Gastrocnemius medialis (tissue), 4 donors: ENCODE data around the gene SNX30. TPM values are rescaled to one million over a fixed set of nuclear protein-coding genes. Genes with fewer than 3 reads are reported as not detected.

ENCODE experiments used
- ATAC-seq, 2 donors: fragments of 150-250 bp; one replicate each; pipeline ENCODE4 v1.9.1; 2016
- DNase-seq, 2 donors: peaks; one replicate each; pipeline ENCODE4 v3.0.0-alpha.2; 2019
- H3K27ac ChIP-seq, 4 donors: fragments of 200-600 bp; sonication (generic); 1 replicate in 1 of 4; 2 replicates in 3 of 4; pipeline ENCODE4 v1.5.1; 2016 to 2018; ENCODE audit warnings: mild to moderate bottlenecking in 2 of 4, moderate library complexity in 1 of 4
- H3K27me3 ChIP-seq, 3 donors: fragments of 200-600 bp; sonication (generic) in 2 of 3; 1 replicate in 1 of 3; 2 replicates in 2 of 3; pipeline versions ENCODE4 v1.5.1 to v1.6.0; 2016 to 2019; ENCODE audit warnings: mild to moderate bottlenecking in 1 of 3, moderate library complexity in 1 of 3
- H3K36me3 ChIP-seq, 2 donors: fragments of 200-600 bp; sonication (generic) in 1 of 2; one replicate each; pipeline ENCODE4 v1.5.1; 2017 to 2018
- H3K4me1 ChIP-seq, 2 donors: fragments of 200-600 bp; sonication (generic) in 1 of 2; one replicate each; pipeline ENCODE4 v1.5.1; 2016 to 2017; ENCODE audit warnings: mild to moderate bottlenecking in 2 of 2
- H3K4me3 ChIP-seq, 4 donors: fragments of 200-600 bp; sonication (generic) in 3 of 4; 1 replicate in 1 of 4; 2 replicates in 3 of 4; pipeline ENCODE4 v1.5.1; 2016 to 2019; ENCODE audit warnings: mild to moderate bottlenecking in 2 of 4
- H3K9me3 ChIP-seq, 3 donors: fragments of 200-600 bp; sonication (generic) in 2 of 3; 1 replicate in 1 of 3; 2 replicates in 2 of 3; pipeline ENCODE4 v1.5.1; 2016 to 2019
- CTCF ChIP-seq, 5 experiments: fragments of 450-650 bp in 3 of 5; fragments of 200-600 bp in 2 of 5; sonication (generic) in 2 of 5; IDR thresholded peaks in 4 of 5; conservative IDR thresholded peaks in 1 of 5; 1 replicate in 4 of 5; 2 replicates in 1 of 5; pipeline ENCODE4 v1.5.1; 2016 to 2019; ENCODE audit warnings: antibody characterized with exemption in 5 of 5, mild to moderate bottlenecking in 3 of 5, moderate library complexity in 3 of 5
- POLR2A ChIP-seq, 2 donors: fragments of 450-650 bp; IDR thresholded peaks; one replicate each; pipeline ENCODE4 v1.6.1; 2017; ENCODE audit warnings: antibody characterized with exemption in 2 of 2, mild to moderate bottlenecking in 2 of 2, moderate library complexity in 2 of 2
- in situ Hi-C, 4 donors: fragments of 200-750 bp; cut with MboI; loops; one replicate each; pipeline versions ENCODE4 v1.15.0 to v1.8.0; 2017; ENCODE audit warnings: low sequenced_read_pairs in 4 of 4
- intact Hi-C: fragments of 100-400 bp; cut with DNase I; formaldehyde crosslinking; loops from one replicate; pipeline ENCODE4 v1.15.1; 2023; ENCODE audit warnings: low total_unique reads
- total RNA-seq, 4 donors: library from RNA; depleted of rRNA; stranded (reverse); fragments of >200 nt; gene quantifications; one replicate each; pipeline versions ENCODE4 v1.1.0 to v1.2.3, GENCODE V29; 2016

The SNX30 gene
- total RNA-seq, 4 donors from 2014 or later: 2.3 to 6.1 (median 3.9) TPM

- DNase-seq (no peak), ATAC-seq (no peak)
- Histone ChIP-seq H3K4me3 (no peak overlapping the region), H3K36me3 (no peaks in the 10 kb centered on the region), H3K4me1 (no peaks in the 10 kb centered on the region), H3K27ac (no peak overlapping the region), H3K27me3 (no peaks in the 10 kb centered on the region), H3K9me3 (no peaks in the 10 kb centered on the region)
- in situ Hi-C loops (no loop called here), intact Hi-C loops (no loop called here)
- TF ChIP-seq CTCF (IDR thresholded peaks at IDR 0.05 in 4 of 5, conservative IDR thresholded peaks at IDR 0.05 in 1 of 5): no peak
- TF ChIP-seq POLR2A (IDR thresholded peaks at IDR 0.05): no peak
Measured at GRCh38 chr9:112917047-112917986, 166.8 kb downstream of the SNX30 start.

GRCh38 chr9:112917987-112918362 is 167.4 kb downstream of the SNX30 start:
- in situ Hi-C loops (no loop called here), intact Hi-C loops (no loop called here)
- DNase-seq (no peak), ATAC-seq (no peak)
- Histone ChIP-seq H3K4me3 (no peak overlapping the region), H3K27me3 (no peaks in the 10 kb centered on the region), H3K27ac (no peak overlapping the region), H3K9me3 (no peaks in the 10 kb centered on the region), H3K4me1 (no peaks in the 10 kb centered on the region), H3K36me3 (no peaks in the 10 kb centered on the region)
- no peak for TF ChIP-seq CTCF (IDR thresholded peaks at IDR 0.05 in 4 of 5, conservative IDR thresholded peaks at IDR 0.05 in 1 of 5)
- TF ChIP-seq POLR2A (IDR thresholded peaks at IDR 0.05): no peak

DNA sequence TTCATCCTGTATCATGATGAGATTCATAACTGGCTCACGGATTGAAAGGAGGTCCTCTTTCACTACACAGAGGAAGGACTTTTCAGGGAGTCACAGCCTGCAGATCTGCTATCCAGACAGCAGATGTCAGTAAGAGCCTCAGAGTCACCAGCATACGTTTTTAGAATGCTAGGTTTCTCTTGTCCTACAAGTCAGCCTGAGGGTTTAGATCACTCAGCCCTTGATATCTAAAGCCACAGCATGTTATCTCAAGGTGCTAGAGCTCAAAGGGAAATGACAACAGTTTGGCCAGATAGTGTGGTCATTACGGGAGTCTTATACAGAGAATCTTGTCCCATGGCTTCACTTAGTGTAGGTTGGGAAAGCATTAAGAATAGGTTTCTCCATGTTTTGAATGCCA is 171.0 kb downstream of the SNX30 start:
- H3K9me3 ChIP-seq: no peaks in the 10 kb centered on the region
- intact Hi-C loops: no loop called here
- DNase-seq (no peak), ATAC-seq (no peak)
- H3K27me3 ChIP-seq: no peaks in the 10 kb centered on the region
- TF ChIP-seq CTCF (IDR thresholded peaks at IDR 0.05 in 4 of 5, conservative IDR thresholded peaks at IDR 0.05 in 1 of 5) (no peak), POLR2A (IDR thresholded peaks at IDR 0.05) (no peak)
- in situ Hi-C loops: no loop called here
- H3K4me3 ChIP-seq: no peak overlapping the region
- H3K4me1 ChIP-seq: no peaks in the 10 kb centered on the region
- no peak overlapping the region for H3K27ac ChIP-seq
- H3K36me3 ChIP-seq: no peaks in the 10 kb centered on the region

Other genes starting within 250 kb of the SNX30 start
- gene INIP, start 32.6 kb upstream of the SNX30 start, total RNA-seq: 10 to 100 TPM in 1 of 4 donors, 1 to 10 TPM in 3; 6.0 to 13.4 (median 7.8) TPM
- gene SLC46A2, start 140.1 kb downstream of the SNX30 start, total RNA-seq: under 1 TPM in 1 of 4 donors, not detected in 3; 0.13 TPM